ENCODE measurements around the gene C16orf86.

Gene C16orf86

DNA sequence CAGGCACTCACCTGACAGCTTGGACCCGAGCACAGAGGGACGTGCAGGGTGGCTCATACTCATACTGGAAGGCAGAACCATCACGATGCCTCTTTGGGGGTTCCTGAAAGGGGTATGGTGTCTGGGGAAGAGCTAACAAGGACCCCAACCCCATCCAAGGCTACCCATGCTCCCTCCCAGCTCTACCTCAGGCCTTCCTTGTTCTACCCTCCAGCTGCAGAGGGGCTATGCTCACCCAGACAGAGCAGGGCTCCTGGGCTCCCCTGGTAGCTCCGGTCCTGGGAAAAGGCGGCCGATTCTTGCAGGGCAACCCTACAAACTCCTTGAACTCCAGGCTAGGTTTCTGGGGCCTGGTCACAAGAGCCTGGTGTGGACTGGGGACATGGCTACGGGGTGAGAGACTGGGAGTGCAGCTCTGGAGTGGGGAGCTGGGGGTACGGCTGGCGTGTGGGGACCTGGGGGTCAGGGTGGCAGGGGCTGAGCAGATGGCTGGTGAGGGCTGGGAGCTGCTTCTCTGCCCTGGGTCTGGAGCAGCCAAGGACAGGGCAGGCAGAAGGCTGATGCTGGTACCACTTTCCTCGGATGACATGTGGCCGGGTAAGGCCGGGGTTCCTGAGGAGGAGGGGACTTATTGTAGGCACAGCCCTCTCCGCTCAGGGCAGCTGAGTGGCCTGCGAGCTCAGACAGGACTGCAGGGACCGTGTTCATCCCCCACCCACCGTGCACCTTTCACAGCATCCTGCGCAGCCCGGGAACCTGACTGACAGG lies 8.7 kb upstream of the C16orf86 start:
- H3K9ac ChIP-seq (ENCODE audit: insufficient read length): no peak overlapping the region
- H3K4me3 ChIP-seq: no peak overlapping the region
- H3K27ac ChIP-seq: no peak overlapping the region
- DNase-seq (ENCODE audit: low read depth, low spot score): no peak
- no peaks in the 10 kb centered on the region for H3K36me3 ChIP-seq (ENCODE audit: insufficient read depth, low read length)
- no peaks in the 10 kb centered on the region for H3K9me3 ChIP-seq (ENCODE audit: low read depth, low read length)
- TF ChIP-seq FOXP2 (optimal IDR thresholded peaks at IDR 0.05; ENCODE audit: control extremely low read depth, extremely low read length, insufficient read depth) (no peak), EZH2 (IDR thresholded peaks at IDR 0.05) (no peak), POLR2AphosphoS5 (IDR thresholded peaks at IDR 0.05; ENCODE audit: borderline replicate concordance, low read depth, low read length) (no peak)

DNA sequence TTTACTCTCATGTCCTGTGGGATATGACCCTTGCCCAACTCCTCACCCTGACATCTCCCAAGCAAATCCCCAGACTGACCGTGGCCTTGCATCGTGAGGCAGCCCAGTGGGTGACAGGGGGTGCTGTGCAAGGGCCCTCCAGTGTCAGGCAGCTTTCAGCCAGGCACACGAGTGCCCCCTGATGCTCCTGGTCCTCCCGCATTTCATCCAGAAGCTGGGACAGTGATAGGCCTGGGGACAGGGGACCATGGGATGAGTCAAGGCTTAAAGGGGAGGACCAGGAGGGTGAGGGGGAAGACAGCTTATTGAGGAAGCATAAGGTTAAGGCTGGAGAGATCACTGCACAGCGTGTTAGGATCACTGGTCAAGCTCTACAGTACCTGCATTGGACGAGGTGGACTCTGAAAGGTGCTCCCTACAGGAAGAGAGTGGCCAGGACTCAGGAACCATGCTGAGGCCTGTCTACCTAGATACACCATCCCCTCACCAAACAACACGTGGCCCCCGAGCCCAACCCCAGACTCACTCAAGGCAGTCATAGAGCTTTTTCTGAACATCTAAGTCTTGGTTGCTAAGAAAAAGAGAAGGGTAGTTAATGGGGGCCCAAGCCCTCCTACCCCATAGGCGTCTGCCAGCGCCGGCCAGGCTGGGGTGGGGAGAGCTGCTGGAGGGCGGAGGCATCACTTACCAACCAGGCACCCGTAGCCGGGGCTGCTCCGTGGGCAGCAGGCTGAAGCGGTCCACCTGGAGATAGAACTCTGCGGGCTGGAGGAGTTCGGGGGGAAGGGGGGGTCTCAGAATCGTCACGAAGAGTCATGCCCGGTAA lies 7.6 kb upstream of the C16orf86 start:
- H3K4me3 ChIP-seq: peak overlapping the region; percentile 85
- H3K9ac ChIP-seq (ENCODE audit: insufficient read length): no peak overlapping the region
- no peak for DNase-seq (ENCODE audit: low read depth, low spot score)
- TF ChIP-seq FOXP2 (optimal IDR thresholded peaks at IDR 0.05; ENCODE audit: control extremely low read depth, extremely low read length, insufficient read depth) (no peak), POLR2AphosphoS5 (IDR thresholded peaks at IDR 0.05; ENCODE audit: borderline replicate concordance, low read depth, low read length) (no peak), EZH2 (IDR thresholded peaks at IDR 0.05) (no peak)
- H3K9me3 ChIP-seq (ENCODE audit: low read depth, low read length): no peaks in the 10 kb centered on the region
- no peaks in the 10 kb centered on the region for H3K36me3 ChIP-seq (ENCODE audit: insufficient read depth, low read length)
- H3K27ac ChIP-seq: no peak overlapping the region

DNA sequence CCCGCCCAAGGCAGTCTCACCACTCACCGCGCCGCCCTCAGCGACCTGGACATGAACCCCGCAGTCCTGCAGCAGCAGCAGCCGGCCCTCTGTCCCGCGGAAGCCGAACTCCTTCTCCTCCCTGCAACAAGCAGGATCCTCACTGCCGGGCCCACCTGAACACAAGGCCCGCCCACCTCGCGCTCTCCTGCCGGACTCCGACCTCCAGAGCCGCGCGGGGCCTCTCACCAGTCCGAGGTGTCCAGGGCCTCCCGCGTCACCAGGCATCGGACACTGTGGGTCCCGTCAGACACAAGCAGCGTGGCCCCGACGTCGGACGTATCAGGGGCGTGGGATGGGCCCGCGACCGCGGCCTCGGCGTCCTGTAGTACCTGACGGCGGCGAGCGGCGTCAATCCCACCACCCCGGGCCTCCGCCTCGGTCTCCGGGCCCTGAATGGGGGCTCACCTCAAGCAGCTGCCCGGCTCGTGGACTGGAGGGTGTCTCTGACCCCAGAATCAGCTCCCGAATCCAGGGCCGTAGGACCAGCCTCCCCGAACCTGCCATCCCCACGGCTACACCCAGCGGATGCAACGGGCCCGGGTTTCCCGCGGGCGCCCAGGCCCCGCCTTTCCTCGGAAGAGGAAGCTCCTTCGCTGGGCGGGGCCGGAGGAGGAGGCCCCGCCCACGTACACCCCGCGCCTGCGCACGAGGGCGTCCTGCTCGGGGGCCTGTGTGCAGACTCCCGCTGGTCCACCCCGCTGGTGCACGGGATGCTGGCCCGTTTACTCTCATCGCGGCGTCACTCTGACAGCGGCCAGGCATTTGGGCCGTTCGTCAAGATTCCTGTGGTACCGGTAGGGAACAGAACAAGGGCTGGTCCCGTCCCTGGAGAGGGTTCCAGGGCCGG lies 6.7 kb upstream of the C16orf86 start, which contains the start of gene ACD:
ACD (minus strand) TSS at position 586 of the 889 bp plus-strand sequence; CDS start at position 546, 40 bp downstream.
- Histone ChIP-seq H3K4me3 (peak within 1 kb of the TSS; percentile 85), H3K9ac (ENCODE audit: insufficient read length) (peak within 1 kb of the TSS; percentile 66), H3K36me3 (ENCODE audit: insufficient read depth, low read length) (no peaks in the 10 kb centered on the region), H3K9me3 (ENCODE audit: low read depth, low read length) (no peaks in the 10 kb centered on the region), H3K27ac (no peak within 1 kb of the TSS)
- no peak for TF ChIP-seq EZH2 (IDR thresholded peaks at IDR 0.05)
- peak; percentile 77 for TF ChIP-seq POLR2AphosphoS5 (IDR thresholded peaks at IDR 0.05; ENCODE audit: borderline replicate concordance, low read depth, low read length)
- no peak for DNase-seq (ENCODE audit: low read depth, low spot score)

DNA sequence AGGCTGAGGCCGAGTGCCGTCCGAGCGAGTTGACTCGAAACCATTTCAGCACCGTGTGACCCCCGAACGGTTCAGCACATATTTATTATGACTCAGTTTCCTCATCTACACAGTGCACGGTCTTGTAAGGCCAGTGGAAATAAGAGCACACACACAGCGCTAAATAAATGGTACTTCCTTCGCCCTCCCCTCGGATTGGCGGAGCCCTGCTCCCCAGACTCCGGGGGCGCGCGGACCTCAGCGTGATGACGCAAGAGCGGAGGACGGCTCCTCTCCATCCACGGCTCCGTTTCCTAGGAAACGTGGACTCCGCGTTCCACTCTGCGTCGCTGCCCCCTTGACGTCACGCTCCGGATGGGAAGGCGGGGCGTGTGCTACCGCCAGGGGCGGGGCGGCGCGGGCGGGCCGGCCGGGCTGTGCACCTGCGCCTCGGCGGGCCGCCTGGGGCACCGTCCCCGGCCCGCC lies 6.0 kb upstream of the C16orf86 start, which contains the start of gene PARD6A:
PARD6A (plus strand) TSS at position 397 of the 465 bp plus-strand sequence. CDS start 79 bp downstream, outside the sequence.
- Histone ChIP-seq H3K4me3 (peak within 1 kb of the TSS; percentile 85), H3K9me3 (ENCODE audit: low read depth, low read length) (no peaks in the 10 kb centered on the region), H3K36me3 (ENCODE audit: insufficient read depth, low read length) (no peaks in the 10 kb centered on the region), H3K27ac (no peak within 1 kb of the TSS), H3K9ac (ENCODE audit: insufficient read length) (peak within 1 kb of the TSS; percentile 66)
- TF ChIP-seq EZH2 (IDR thresholded peaks at IDR 0.05) (no peak), POLR2AphosphoS5 (IDR thresholded peaks at IDR 0.05; ENCODE audit: borderline replicate concordance, low read depth, low read length) (no peak), FOXP2 (optimal IDR thresholded peaks at IDR 0.05; ENCODE audit: control extremely low read depth, extremely low read length, insufficient read depth) (peak; percentile 15)
- no peak for DNase-seq (ENCODE audit: low read depth, low spot score)

DNA sequence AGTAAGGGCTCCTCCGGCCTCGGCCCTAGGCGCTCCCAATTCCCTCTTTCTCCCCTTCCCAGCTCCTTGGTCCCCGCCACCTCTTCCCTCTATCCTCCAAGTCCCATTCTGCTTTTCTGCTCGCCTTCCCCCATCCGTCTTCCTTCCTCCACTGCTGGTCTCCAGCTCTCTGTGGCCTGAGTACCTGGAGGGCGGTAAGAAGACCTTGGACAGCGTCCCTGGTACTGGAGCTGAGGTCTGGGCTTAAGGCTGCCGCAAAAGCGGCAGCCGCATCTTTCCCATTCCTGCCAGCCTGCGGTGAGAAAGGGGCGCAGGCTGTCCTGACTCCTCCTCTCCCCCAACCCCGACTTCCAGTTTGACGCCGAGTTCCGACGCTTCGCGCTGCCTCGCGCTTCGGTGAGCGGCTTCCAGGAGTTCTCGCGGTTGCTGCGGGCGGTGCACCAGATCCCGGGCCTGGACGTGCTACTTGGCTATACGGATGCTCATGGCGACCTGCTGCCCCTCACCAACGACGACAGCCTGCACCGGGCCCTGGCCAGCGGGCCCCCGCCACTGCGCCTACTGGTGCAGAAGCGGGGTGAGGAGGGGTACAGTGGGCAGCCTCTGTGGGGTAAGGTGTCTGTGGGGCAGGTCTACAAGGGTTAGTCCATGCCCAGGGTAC lies 5.4 kb upstream of the C16orf86 start:
- peak overlapping the region; percentile 85 for H3K4me3 ChIP-seq
- H3K27ac ChIP-seq: no peak overlapping the region
- DNase-seq (ENCODE audit: low read depth, low spot score): no peak
- TF ChIP-seq FOXP2 (optimal IDR thresholded peaks at IDR 0.05; ENCODE audit: control extremely low read depth, extremely low read length, insufficient read depth) (no peak), POLR2AphosphoS5 (IDR thresholded peaks at IDR 0.05; ENCODE audit: borderline replicate concordance, low read depth, low read length) (no peak), EZH2 (IDR thresholded peaks at IDR 0.05) (no peak)
- H3K36me3 ChIP-seq (ENCODE audit: insufficient read depth, low read length): no peaks in the 10 kb centered on the region
- no peak overlapping the region for H3K9ac ChIP-seq (ENCODE audit: insufficient read length)
- H3K9me3 ChIP-seq (ENCODE audit: low read depth, low read length): no peaks in the 10 kb centered on the region

DNA sequence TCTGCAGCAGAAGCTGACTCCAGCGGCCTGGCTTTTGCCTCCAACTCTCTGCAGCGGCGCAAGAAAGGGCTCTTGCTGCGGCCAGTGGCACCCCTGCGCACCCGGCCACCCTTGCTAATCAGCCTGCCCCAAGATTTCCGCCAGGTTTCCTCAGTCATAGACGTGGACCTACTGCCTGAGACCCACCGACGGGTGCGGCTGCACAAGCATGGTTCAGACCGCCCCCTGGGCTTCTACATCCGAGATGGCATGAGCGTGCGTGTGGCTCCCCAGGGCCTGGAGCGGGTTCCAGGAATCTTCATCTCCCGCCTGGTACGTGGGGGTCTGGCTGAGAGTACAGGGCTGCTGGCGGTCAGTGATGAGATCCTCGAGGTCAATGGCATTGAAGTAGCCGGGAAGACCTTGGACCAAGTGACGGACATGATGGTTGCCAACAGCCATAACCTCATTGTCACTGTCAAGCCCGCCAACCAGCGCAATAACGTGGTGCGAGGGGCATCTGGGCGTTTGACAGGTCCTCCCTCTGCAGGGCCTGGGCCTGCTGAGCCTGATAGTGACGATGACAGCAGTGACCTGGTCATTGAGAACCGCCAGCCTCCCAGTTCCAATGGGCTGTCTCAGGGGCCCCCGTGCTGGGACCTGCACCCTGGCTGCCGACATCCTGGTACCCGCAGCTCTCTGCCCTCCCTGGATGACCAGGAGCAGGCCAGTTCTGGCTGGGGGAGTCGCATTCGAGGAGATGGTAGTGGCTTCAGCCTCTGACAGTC lies 4.5 kb upstream of the C16orf86 start:
- H3K27ac ChIP-seq: no peak overlapping the region
- no peak for DNase-seq (ENCODE audit: low read depth, low spot score)
- no peaks in the 10 kb centered on the region for H3K36me3 ChIP-seq (ENCODE audit: insufficient read depth, low read length)
- TF ChIP-seq EZH2 (IDR thresholded peaks at IDR 0.05) (no peak), FOXP2 (optimal IDR thresholded peaks at IDR 0.05; ENCODE audit: control extremely low read depth, extremely low read length, insufficient read depth) (no peak), POLR2AphosphoS5 (IDR thresholded peaks at IDR 0.05; ENCODE audit: borderline replicate concordance, low read depth, low read length) (no peak)
- no peak overlapping the region for H3K4me3 ChIP-seq
- H3K9ac ChIP-seq (ENCODE audit: insufficient read length): no peak overlapping the region
- no peaks in the 10 kb centered on the region for H3K9me3 ChIP-seq (ENCODE audit: low read depth, low read length)

DNA sequence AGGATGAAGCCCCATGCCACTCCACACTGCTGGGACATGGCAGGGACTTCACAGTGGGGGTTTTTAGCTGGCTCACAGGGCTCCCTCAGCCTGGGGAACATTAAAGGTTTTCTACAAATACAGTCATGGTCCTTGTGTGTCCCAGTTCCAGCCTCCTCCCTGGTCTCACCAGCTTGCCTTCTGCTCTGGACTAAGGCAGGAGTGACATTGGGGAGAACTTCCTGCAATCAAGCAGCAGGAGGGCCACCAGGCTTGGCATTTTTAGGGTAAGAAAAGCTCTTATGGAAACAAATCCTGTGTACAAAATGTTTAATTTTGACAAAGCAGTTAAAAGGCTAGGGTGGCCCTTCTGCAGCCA lies 4.0 kb upstream of the C16orf86 start:
- Histone ChIP-seq H3K9ac (ENCODE audit: insufficient read length) (no peak overlapping the region), H3K27ac (no peak overlapping the region), H3K4me3 (no peak overlapping the region), H3K36me3 (ENCODE audit: insufficient read depth, low read length) (no peaks in the 10 kb centered on the region), H3K9me3 (ENCODE audit: low read depth, low read length) (no peaks in the 10 kb centered on the region)
- DNase-seq (ENCODE audit: low read depth, low spot score): no peak
- TF ChIP-seq EZH2 (IDR thresholded peaks at IDR 0.05) (no peak), FOXP2 (optimal IDR thresholded peaks at IDR 0.05; ENCODE audit: control extremely low read depth, extremely low read length, insufficient read depth) (no peak), POLR2AphosphoS5 (IDR thresholded peaks at IDR 0.05; ENCODE audit: borderline replicate concordance, low read depth, low read length) (no peak)

Data from SK-N-MC (cell line).